ENCODE results near the gene GRID1. TPM values are rescaled to one million over a fixed set of nuclear protein-coding genes. Genes with fewer than 3 reads are reported as not detected.

Gene GRID1
- total RNA-seq, 4 donors from 2014 or later: 17.2 to 28.1 (median 23.6) TPM

DNA sequence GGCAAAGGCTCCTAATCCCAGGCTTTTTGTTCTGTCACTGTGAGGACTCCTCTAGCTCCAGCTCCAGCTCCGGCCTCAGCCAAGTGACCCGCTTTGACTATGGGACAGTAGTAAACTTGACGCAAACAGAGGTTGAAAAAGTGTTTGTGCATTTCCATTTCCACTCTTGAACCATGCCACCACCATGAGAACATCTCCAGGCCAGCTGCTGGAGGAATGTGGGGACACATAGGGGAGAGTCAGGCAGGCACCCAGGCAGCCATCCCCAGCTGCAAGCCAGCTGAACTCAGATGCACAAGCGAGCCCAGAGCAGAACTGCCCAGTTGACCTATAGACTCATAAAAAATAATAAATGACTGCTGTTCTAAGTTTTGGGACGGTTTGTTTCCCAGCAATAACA, 224.7 kb downstream of the GRID1 start:
- intact Hi-C loops (cut with DNase I): no loop called here
- no peak for DNase-seq
- Histone ChIP-seq H3K9me3 (no peaks in the 10 kb centered on the region), H3K36me3 (no peaks in the 10 kb centered on the region), H3K4me1 (no peaks in the 10 kb centered on the region), H3K27ac (no peak overlapping the region), H3K4me3 (replicated peaks in 1 of 3) (no peak overlapping the region), H3K27me3 (no peaks in the 10 kb centered on the region)
- TF ChIP-seq CTCF (IDR thresholded peaks at IDR 0.05) (no peak), POLR2A (IDR thresholded peaks at IDR 0.05) (no peak)
- WGBS, 2 donors: 89 to 90% methylated on average over 5 of the region's 5 CpGs

DNA sequence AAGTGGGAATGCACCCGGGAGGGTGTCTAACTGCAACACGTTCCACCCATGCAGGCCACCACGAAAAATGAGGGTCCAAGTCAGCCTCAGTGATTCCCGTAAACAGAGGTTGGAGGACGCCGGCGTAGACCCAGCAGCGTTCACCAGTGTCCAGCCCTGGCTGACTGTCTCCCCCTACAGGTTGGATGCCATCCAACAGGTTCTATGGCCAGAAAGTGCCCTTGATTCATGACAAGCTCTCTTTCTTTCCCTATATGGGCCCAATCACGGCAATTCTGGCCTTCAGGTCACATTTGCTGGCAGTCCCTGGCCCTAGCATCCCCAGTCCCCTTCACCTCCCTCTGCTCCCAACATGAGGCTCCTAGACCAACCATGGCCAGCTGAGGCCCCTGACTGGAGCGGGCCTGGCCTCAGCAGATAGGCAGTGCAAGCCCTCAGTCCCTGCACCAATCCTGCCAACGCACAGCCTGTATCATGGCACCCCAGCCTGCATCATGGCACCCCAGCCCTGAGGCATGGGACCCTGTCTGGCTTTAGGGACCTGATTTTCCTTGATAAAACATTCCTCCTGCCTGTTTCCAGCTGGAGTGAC, 227.4 kb downstream of the GRID1 start:
- peak in 1 of 2 donors; percentile 14 for DNase-seq
- Histone ChIP-seq H3K27me3 (no peaks in the 10 kb centered on the region), H3K4me1 (no peaks in the 10 kb centered on the region), H3K27ac (no peak overlapping the region), H3K36me3 (no peaks in the 10 kb centered on the region), H3K4me3 (replicated peaks in 1 of 3) (no peak overlapping the region), H3K9me3 (no peaks in the 10 kb centered on the region)
- intact Hi-C loops (cut with DNase I): no loop called here
- 84% methylated on average over 10 to 11 of the region's 11 CpGs for WGBS, 2 donors
- peak in 2 of 6 experiments; percentile 42 to 49 for TF ChIP-seq CTCF (IDR thresholded peaks at IDR 0.05)
- no peak for TF ChIP-seq POLR2A (IDR thresholded peaks at IDR 0.05)

DNA sequence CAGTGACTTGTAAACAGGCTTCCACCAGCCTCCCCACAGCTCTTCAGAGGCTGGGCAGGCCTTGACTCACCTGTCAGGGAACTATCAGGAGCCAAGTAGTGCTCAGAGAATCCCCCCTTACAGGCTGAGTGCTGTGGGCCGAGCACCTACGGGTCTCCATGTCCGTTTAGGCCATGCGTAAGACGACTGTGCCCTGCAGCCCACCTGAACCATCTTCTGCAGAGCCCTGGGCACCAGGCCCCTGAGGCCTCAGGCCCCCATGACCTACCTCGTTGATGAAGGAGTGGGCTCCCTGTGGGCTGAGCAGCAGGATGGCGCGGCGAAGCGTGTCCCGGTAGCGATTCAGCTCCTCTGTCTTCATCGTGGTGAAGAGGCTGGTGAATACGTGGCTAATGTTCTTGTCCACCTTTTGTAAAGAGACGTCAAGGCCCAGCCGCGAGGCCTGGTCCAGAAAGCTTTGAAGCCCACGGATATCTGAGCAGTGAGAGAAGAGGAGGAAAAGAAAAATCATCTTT, 228.0 kb downstream of the GRID1 start:
- Histone ChIP-seq H3K36me3 (no peaks in the 10 kb centered on the region), H3K4me3 (replicated peaks in 1 of 3) (no peak overlapping the region), H3K4me1 (no peaks in the 10 kb centered on the region), H3K27me3 (no peaks in the 10 kb centered on the region), H3K9me3 (no peaks in the 10 kb centered on the region), H3K27ac (no peak overlapping the region)
- intact Hi-C loops (cut with DNase I): no loop called here
- DNase-seq: no peak
- WGBS, 2 donors: 94 to 96% methylated on average over 18 of the region's 18 CpGs
- no peak for TF ChIP-seq POLR2A (IDR thresholded peaks at IDR 0.05)
- TF ChIP-seq CTCF (IDR thresholded peaks at IDR 0.05): no peak

- H3K27me3 ChIP-seq: no peaks in the 10 kb centered on the region
- no peak for DNase-seq
- H3K4me1 ChIP-seq: no peaks in the 10 kb centered on the region
- intact Hi-C loops (cut with DNase I): no loop called here
- no peak overlapping the region for H3K4me3 ChIP-seq (replicated peaks in 1 of 3)
- no peaks in the 10 kb centered on the region for H3K36me3 ChIP-seq
- WGBS, 2 donors: 91 to 99% methylated on average over 7 of the region's 7 CpGs
- no peak overlapping the region for H3K27ac ChIP-seq
- TF ChIP-seq CTCF (IDR thresholded peaks at IDR 0.05) (no peak), POLR2A (IDR thresholded peaks at IDR 0.05) (no peak)
- no peaks in the 10 kb centered on the region for H3K9me3 ChIP-seq
These were observed 229.0 kb downstream of the GRID1 start for GRCh38 chr10:86137561-86137960.

GRCh38 chr10:86136934-86137333, 229.7 kb downstream of the GRID1 start:
- DNase-seq: no peak
- 86 to 93% methylated on average over 4 of the region's 4 CpGs for WGBS, 2 donors
- Histone ChIP-seq H3K27ac (no peak overlapping the region), H3K4me3 (replicated peaks in 1 of 3) (no peak overlapping the region), H3K27me3 (no peaks in the 10 kb centered on the region), H3K4me1 (no peaks in the 10 kb centered on the region), H3K9me3 (no peaks in the 10 kb centered on the region), H3K36me3 (no peaks in the 10 kb centered on the region)
- TF ChIP-seq POLR2A (IDR thresholded peaks at IDR 0.05) (no peak), CTCF (IDR thresholded peaks at IDR 0.05) (no peak)
- intact Hi-C loops (cut with DNase I): no loop called here

Measured in thyroid gland (tissue), 4 donors.